HEK293 (cell line): ENCODE results near the gene SLC37A3.

Experiments
- MEIS1 ChIP-seq: sonication (generic); formaldehyde crosslinking; IDR thresholded peaks from 2 replicates; pipeline ENCODE4 v1.8.1; 2022; ENCODE audit warnings: missing genetic modification reagents, mild to moderate bottlenecking, borderline replicate concordance
- PATZ1 ChIP-seq: fragments of 450-650 bp; formaldehyde crosslinking; IDR thresholded peaks from 2 replicates; pipeline ENCODE4 v1.5.1; 2016; ENCODE audit warnings: missing biosample characterization, missing genetic modification characterization
- PRDM4 ChIP-seq: fragments of 450-650 bp; formaldehyde crosslinking; IDR thresholded peaks from 2 replicates; pipeline ENCODE4 v1.5.1; 2017; ENCODE audit warnings: missing biosample characterization, missing genetic modification characterization
- SALL2 ChIP-seq: fragments of 450-650 bp; formaldehyde crosslinking; IDR thresholded peaks from 2 replicates; pipeline ENCODE4 v1.5.0; 2017; ENCODE audit warnings: missing biosample characterization, mild to moderate bottlenecking, missing genetic modification characterization, borderline replicate concordance
- TCF7L2 ChIP-seq: IDR thresholded peaks from 2 replicates; pipeline ENCODE4 v1.6.1; 2011; ENCODE audit warnings: low read depth, mild to moderate bottlenecking, inconsistent platforms, low read length, moderate library complexity, borderline replicate concordance
- TSHZ1 ChIP-seq: fragments of 450-650 bp; formaldehyde crosslinking; IDR thresholded peaks from 2 replicates; pipeline ENCODE4 v1.5.1; 2016; ENCODE audit warnings: missing biosample characterization, missing genetic modification characterization, borderline replicate concordance
- ZBTB21 ChIP-seq: fragments of 450-650 bp; formaldehyde crosslinking; IDR thresholded peaks from 2 replicates; pipeline ENCODE4 v1.5.1; 2017; ENCODE audit warnings: missing biosample characterization, missing genetic modification characterization
- ZBTB49 ChIP-seq: fragments of 450-650 bp; formaldehyde crosslinking; IDR thresholded peaks from 2 replicates; pipeline ENCODE4 v1.5.1; 2016; ENCODE audit warnings: missing biosample characterization, missing genetic modification characterization, low read depth
- ZNF10 ChIP-seq: fragments of 450-650 bp; formaldehyde crosslinking; IDR thresholded peaks from 2 replicates; pipeline ENCODE4 v1.5.1; 2017; ENCODE audit warnings: missing biosample characterization, missing genetic modification characterization
- ZNF112 ChIP-seq: fragments of 450-650 bp; formaldehyde crosslinking; IDR thresholded peaks from 2 replicates; pipeline ENCODE4 v1.5.0; 2017; ENCODE audit warnings: missing biosample characterization, missing genetic modification characterization
- ZNF138 ChIP-seq: fragments of 450-650 bp; formaldehyde crosslinking; IDR thresholded peaks from 2 replicates; pipeline ENCODE4 v1.5.1; 2016; ENCODE audit warnings: missing biosample characterization, missing genetic modification characterization, borderline replicate concordance
- ZNF140 ChIP-seq: fragments of 450-650 bp; formaldehyde crosslinking; IDR thresholded peaks from 2 replicates; pipeline ENCODE4 v1.5.1; 2016; ENCODE audit warnings: missing biosample characterization, missing genetic modification characterization
- ZNF24 ChIP-seq: fragments of 450-650 bp; formaldehyde crosslinking; IDR thresholded peaks from 2 replicates; pipeline ENCODE4 v1.5.1; 2016; ENCODE audit warnings: missing biosample characterization, missing genetic modification characterization
- ZNF280C ChIP-seq: fragments of 450-650 bp; formaldehyde crosslinking; IDR thresholded peaks from 2 replicates; pipeline ENCODE4 v1.5.1; 2016; ENCODE audit warnings: missing biosample characterization, missing genetic modification characterization
- ZNF366 ChIP-seq: fragments of 450-650 bp; formaldehyde crosslinking; conservative IDR thresholded peaks from 2 replicates; pipeline ENCODE4 v1.5.1; 2016; ENCODE audit warnings: missing biosample characterization, missing genetic modification characterization
- ZNF518A ChIP-seq: fragments of 450-650 bp; formaldehyde crosslinking; conservative IDR thresholded peaks from 2 replicates; pipeline ENCODE4 v1.5.1; 2016; ENCODE audit warnings: low read depth, missing biosample characterization, missing genetic modification characterization
- ZNF530 ChIP-seq: fragments of 450-650 bp; formaldehyde crosslinking; IDR thresholded peaks from 2 replicates; pipeline ENCODE4 v1.5.1; 2016; ENCODE audit warnings: low read depth, missing biosample characterization, missing genetic modification characterization
- ZNF558 ChIP-seq: fragments of 450-650 bp; formaldehyde crosslinking; IDR thresholded peaks from 2 replicates; pipeline ENCODE4 v1.5.1; 2016; ENCODE audit warnings: missing biosample characterization, missing genetic modification characterization
- ZNF560 ChIP-seq: fragments of 450-650 bp; formaldehyde crosslinking; IDR thresholded peaks from 2 replicates; pipeline ENCODE4 v1.5.1; 2017; ENCODE audit warnings: missing biosample characterization, missing genetic modification characterization, borderline replicate concordance
- ZNF791 ChIP-seq: fragments of 450-650 bp; formaldehyde crosslinking; IDR thresholded peaks from 2 replicates; pipeline ENCODE4 v1.5.1; 2016; ENCODE audit warnings: missing biosample characterization, missing genetic modification characterization

The SLC37A3 gene

GRCh38 chr7:140397784-140398750, at the start of gene SLC37A3 (continued):
- TF ChIP-seq ZBTB49 (tag by site-specific recombination) (no peak), ZNF560 (tag by site-specific recombination) (no peak), MEIS1 (no peak), ZNF366 (tag by site-specific recombination) (peak; percentile 65), TCF7L2 (no peak), ZNF10 (tag by site-specific recombination) (no peak; the same call in 1 of the 2 replicates), ZNF518A (tag by site-specific recombination) (no peak), SALL2 (tag by site-specific recombination) (no peak), PRDM4 (peak; percentile 25; the same call in 1 of the 2 replicates), ZNF138 (tag by site-specific recombination) (no peak), PATZ1 (tag by site-specific recombination) (peak; percentile 95), ZNF112 (tag by site-specific recombination) (no peak), ZBTB21 (tag by site-specific recombination) (no peak), ZNF791 (tag by site-specific recombination) (no peak), ZNF530 (tag by site-specific recombination) (no peak), ZNF24 (tag by site-specific recombination) (no peak), ZNF280C (tag by site-specific recombination) (no peak), TSHZ1 (tag by site-specific recombination) (no peak), ZNF140 (tag by site-specific recombination) (no peak), ZNF558 (tag by site-specific recombination) (no peak)
